ENCODE data around the gene CRAMP1. TPM values are rescaled to one million over a fixed set of nuclear protein-coding genes. Genes with fewer than 3 reads are reported as not detected.
"Not testable (repeated sequence)": the region's sequence is repeated elsewhere in the genome, so short reads cannot be mapped to it uniquely, and the experiment has no call there.

The CRAMP1 gene
- total and polyA plus RNA-seq, 2 donors, result 4.7 to 12.2 TPM

DNA sequence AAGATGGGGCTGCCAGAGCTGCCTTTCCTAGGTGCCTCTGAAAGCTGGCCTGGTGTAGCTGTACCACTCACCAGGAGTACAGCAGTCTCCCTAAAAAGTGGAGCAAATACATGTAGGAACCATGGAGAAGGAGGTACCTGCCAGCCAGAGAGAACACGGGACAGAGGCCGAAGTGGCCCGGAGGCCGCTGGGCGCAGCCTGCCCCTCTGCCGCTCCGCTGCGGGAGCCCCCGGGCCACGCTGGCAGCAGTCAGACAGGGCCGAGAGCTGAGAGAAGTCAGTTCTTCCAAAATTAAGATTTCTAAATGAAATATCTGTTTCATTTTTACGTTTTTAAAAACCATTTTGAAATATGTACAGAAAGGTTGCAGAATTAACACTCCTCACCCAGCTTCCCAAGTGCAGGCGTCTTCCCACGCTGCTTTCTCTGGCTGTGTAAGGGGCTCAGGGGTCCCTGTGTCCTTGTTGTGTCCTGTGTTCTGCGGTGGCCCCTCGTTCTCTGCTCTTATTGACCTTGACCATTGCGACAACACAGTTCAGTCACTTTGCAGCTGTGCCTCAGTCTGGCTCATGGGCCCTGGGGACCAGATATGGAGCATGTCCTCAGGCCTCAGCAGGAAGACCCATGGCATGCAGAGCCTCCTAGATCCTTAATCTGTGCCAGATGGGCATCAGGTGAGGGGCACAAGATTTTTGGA lies 98.8 kb downstream of the CRAMP1 start:
- DNase-seq (ENCODE audit: low read depth in 6 of 9, low spot score in 9 of 9), result no peak
- peaks cover 23 to 53% of the 10 kb centered on the region in 2 donors for H3K4me1 ChIP-seq (ENCODE audit: control insufficient read depth in 2 of 2, insufficient read depth in 2 of 2, low read length in 2 of 2)
- H3K4me3 ChIP-seq (ENCODE audit: low read length in 2 of 2), result no peak overlapping the region
- no peaks in the 10 kb centered on the region for H3K9me3 ChIP-seq (ENCODE audit: control insufficient read depth in 2 of 2, insufficient read depth in 1 of 2, low read length in 1 of 2)
- no peak overlapping the region for H3K27ac ChIP-seq (ENCODE audit: low read depth in 1 of 2, low read length in 1 of 2)
- H3K27me3 ChIP-seq (ENCODE audit: control insufficient read depth in 2 of 2, insufficient read depth in 1 of 2, low read length in 1 of 2), result no peaks in the 10 kb centered on the region
- H3K36me3 ChIP-seq (ENCODE audit: control insufficient read depth in 2 of 2, insufficient read depth in 2 of 2, low read length in 1 of 2), result peaks cover 19 to 20% of the 10 kb centered on the region in 2 donors
- 97% methylated on average over 17 of the region's 17 CpGs for WGBS

DNA sequence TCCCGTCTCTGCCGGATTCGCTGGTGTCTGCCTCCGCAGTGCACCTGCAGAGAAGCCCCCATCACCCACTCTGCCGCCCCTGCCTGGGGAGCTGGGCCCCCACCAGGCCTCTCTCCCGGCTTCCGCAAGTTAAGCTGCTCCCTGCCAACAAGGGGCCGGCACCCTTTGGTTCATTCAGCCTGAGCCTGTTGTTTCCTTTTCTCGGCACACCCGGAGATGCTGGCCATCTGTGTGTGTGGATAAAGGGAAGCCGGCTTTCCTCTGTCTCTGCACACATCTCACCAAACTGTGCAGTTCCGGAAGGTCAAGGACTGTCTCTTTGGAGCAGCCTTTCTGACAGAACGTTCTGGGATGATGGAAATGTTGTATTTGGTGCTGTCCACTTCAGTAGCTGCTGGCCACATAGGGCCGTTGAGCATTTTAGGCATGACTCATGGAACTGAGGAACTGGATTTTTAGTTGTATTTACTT lies 100.7 kb downstream of the CRAMP1 start:
- H3K9me3 ChIP-seq (ENCODE audit: control insufficient read depth in 2 of 2, insufficient read depth in 1 of 2, low read length in 1 of 2), result no peaks in the 10 kb centered on the region
- H3K27ac ChIP-seq (ENCODE audit: low read depth in 1 of 2, low read length in 1 of 2), result peak overlapping the region in 1 of 2 donors; percentile 84
- H3K36me3 ChIP-seq (ENCODE audit: control insufficient read depth in 2 of 2, insufficient read depth in 2 of 2, low read length in 1 of 2), result peaks cover 19 to 20% of the 10 kb centered on the region in 2 donors
- DNase-seq (ENCODE audit: low read depth in 6 of 9, low spot score in 9 of 9), result peak in 4 of 9 donors; percentile 33 to 78 (median 60)
- no peaks in the 10 kb centered on the region for H3K27me3 ChIP-seq (ENCODE audit: control insufficient read depth in 2 of 2, insufficient read depth in 1 of 2, low read length in 1 of 2)
- no peak overlapping the region for H3K4me3 ChIP-seq (ENCODE audit: low read length in 2 of 2)
- H3K4me1 ChIP-seq (ENCODE audit: control insufficient read depth in 2 of 2, insufficient read depth in 2 of 2, low read length in 2 of 2), result peaks cover 15 to 44% of the 10 kb centered on the region in 2 donors
- 64% methylated on average over 14 of the region's 14 CpGs for WGBS

DNA sequence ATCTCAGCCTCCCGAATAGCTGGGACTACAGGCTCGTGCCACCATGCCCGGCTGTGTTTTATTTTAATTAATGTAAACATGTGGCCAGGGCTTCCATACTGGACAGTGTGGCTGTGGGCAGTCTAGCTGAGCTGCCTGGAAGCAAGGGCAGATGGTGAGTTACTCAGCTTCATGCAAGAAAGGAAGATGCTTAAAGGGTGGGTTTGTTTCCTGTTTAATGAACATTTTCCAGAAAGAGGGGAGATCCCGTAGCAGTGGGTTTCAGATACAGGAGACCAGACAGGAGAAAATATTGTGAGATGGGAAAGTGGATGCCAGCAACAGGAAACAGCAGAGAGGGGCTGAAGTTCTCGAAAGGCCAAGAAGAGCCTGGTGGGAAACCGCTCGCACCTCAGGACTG lies 101.2 kb downstream of the CRAMP1 start:
- no peak overlapping the region for H3K4me3 ChIP-seq (ENCODE audit: low read length in 2 of 2)
- 84% methylated on average over 7 of the region's 7 CpGs for WGBS
- H3K27me3 ChIP-seq (ENCODE audit: control insufficient read depth in 2 of 2, insufficient read depth in 1 of 2, low read length in 1 of 2), result no peaks in the 10 kb centered on the region
- H3K9me3 ChIP-seq (ENCODE audit: control insufficient read depth in 2 of 2, insufficient read depth in 1 of 2, low read length in 1 of 2), result no peaks in the 10 kb centered on the region
- peak overlapping the region in 1 of 2 donors; percentile 84 for H3K27ac ChIP-seq (ENCODE audit: low read depth in 1 of 2, low read length in 1 of 2)
- DNase-seq (ENCODE audit: low read depth in 6 of 9, low spot score in 9 of 9), result no peak
- H3K36me3 ChIP-seq (ENCODE audit: control insufficient read depth in 2 of 2, insufficient read depth in 2 of 2, low read length in 1 of 2), result peaks cover 19 to 20% of the 10 kb centered on the region in 2 donors
- H3K4me1 ChIP-seq (ENCODE audit: control insufficient read depth in 2 of 2, insufficient read depth in 2 of 2, low read length in 2 of 2), result peaks cover 12 to 39% of the 10 kb centered on the region in 2 donors

DNA sequence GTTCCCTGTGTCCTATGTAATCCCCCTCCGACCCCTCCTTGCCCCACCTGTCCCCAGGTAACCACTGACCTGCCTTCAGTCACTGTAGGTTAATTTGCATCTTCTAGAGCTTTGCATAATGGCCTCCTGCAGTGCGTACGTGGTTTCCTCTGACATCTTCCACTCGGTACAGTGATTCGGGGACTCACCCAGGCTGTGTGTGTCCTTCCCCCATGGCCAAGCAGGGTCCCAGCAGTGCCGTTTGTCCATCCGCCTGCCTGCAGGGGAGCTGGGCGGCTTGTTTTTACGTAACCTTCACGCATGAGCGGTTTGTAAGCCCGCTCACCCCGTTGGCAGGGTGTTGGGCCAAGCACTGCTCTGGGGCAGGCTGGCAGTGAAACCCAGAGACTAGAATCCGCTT lies 101.8 kb downstream of the CRAMP1 start:
- Histone ChIP-seq H3K4me3 (ENCODE audit: low read length in 2 of 2) (no peak overlapping the region), H3K4me1 (ENCODE audit: control insufficient read depth in 2 of 2, insufficient read depth in 2 of 2, low read length in 2 of 2) (peaks cover 8 to 36% of the 10 kb centered on the region in 2 donors), H3K27ac (ENCODE audit: low read depth in 1 of 2, low read length in 1 of 2) (peak overlapping the region in 1 of 2 donors; percentile 26), H3K27me3 (ENCODE audit: control insufficient read depth in 2 of 2, insufficient read depth in 1 of 2, low read length in 1 of 2) (no peaks in the 10 kb centered on the region), H3K9me3 (ENCODE audit: control insufficient read depth in 2 of 2, insufficient read depth in 1 of 2, low read length in 1 of 2) (no peaks in the 10 kb centered on the region), H3K36me3 (ENCODE audit: control insufficient read depth in 2 of 2, insufficient read depth in 2 of 2, low read length in 1 of 2) (peaks cover 20 to 22% of the 10 kb centered on the region in 2 donors)
- no peak for DNase-seq (ENCODE audit: low read depth in 6 of 9, low spot score in 9 of 9)
- 87% methylated on average over 14 of the region's 14 CpGs for WGBS

DNA sequence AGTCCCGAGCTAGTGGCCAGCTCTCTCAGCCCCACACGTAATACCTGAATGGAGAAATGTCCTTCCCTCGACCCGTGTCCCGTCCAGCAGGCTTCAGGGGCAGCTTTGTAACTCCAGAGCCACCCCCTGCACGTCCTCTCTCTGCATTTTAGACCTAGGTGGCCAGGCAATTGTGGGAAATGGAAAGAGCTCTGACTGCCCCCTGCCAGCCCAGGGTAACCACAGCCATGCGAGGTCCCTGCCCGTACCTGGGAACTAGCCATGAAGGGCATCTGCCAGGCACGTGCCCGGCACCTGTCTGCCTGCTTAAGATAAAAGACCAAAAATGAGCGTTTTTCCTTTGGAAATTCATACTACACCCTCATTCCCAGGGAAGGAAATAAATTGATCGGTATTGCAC lies 103.1 kb downstream of the CRAMP1 start:
- Histone ChIP-seq H3K27ac (ENCODE audit: low read depth in 1 of 2, low read length in 1 of 2) (no peak overlapping the region), H3K4me1 (ENCODE audit: control insufficient read depth in 2 of 2, insufficient read depth in 2 of 2, low read length in 2 of 2) (peaks cover 8 to 37% of the 10 kb centered on the region in 2 donors), H3K4me3 (ENCODE audit: low read length in 2 of 2) (no peak overlapping the region), H3K9me3 (ENCODE audit: control insufficient read depth in 2 of 2, insufficient read depth in 1 of 2, low read length in 1 of 2) (no peaks in the 10 kb centered on the region), H3K27me3 (ENCODE audit: control insufficient read depth in 2 of 2, insufficient read depth in 1 of 2, low read length in 1 of 2) (no peaks in the 10 kb centered on the region), H3K36me3 (ENCODE audit: control insufficient read depth in 2 of 2, insufficient read depth in 2 of 2, low read length in 1 of 2) (peaks cover 17 to 20% of the 10 kb centered on the region in 2 donors)
- WGBS, result 98% methylated on average over 12 of the region's 12 CpGs
- no peak for DNase-seq (ENCODE audit: low read depth in 6 of 9, low spot score in 9 of 9)

DNA sequence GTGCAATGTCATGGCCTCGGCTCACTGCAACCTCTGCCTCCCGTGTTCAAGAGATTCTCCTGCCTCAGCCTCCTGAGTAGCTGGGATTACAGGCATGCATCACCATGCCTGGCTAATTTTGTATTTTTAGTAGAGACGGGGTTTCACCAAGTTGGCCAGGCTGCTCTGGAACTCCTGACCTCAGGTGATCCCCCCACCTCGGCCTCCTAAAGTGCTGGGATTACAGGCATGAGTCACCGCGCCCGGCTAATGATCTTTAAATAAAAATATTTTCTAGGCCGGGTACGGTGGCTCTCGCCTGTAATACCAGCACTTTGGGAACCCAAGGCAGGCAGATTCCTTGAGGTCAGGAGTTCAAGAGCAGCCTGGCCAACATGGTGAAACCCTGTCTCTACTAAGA lies 106.1 kb downstream of the CRAMP1 start:
- not testable (repeated sequence) for H3K4me3 ChIP-seq (ENCODE audit: low read length in 2 of 2); H3K27ac ChIP-seq (ENCODE audit: low read depth in 1 of 2, low read length in 1 of 2); H3K9me3 ChIP-seq (ENCODE audit: control insufficient read depth in 2 of 2, insufficient read depth in 1 of 2, low read length in 1 of 2); H3K27me3 ChIP-seq (ENCODE audit: control insufficient read depth in 2 of 2, insufficient read depth in 1 of 2, low read length in 1 of 2); DNase-seq (ENCODE audit: low read depth in 6 of 9, low spot score in 9 of 9)
- Histone ChIP-seq H3K36me3 (ENCODE audit: control insufficient read depth in 2 of 2, insufficient read depth in 2 of 2, low read length in 1 of 2) (peaks cover 11 to 20% of the 10 kb centered on the region in 2 donors), H3K4me1 (ENCODE audit: control insufficient read depth in 2 of 2, insufficient read depth in 2 of 2, low read length in 2 of 2) (peaks cover 8 to 30% of the 10 kb centered on the region in 2 donors)
- 92% methylated on average over 10 of the region's 10 CpGs for WGBS

DNA sequence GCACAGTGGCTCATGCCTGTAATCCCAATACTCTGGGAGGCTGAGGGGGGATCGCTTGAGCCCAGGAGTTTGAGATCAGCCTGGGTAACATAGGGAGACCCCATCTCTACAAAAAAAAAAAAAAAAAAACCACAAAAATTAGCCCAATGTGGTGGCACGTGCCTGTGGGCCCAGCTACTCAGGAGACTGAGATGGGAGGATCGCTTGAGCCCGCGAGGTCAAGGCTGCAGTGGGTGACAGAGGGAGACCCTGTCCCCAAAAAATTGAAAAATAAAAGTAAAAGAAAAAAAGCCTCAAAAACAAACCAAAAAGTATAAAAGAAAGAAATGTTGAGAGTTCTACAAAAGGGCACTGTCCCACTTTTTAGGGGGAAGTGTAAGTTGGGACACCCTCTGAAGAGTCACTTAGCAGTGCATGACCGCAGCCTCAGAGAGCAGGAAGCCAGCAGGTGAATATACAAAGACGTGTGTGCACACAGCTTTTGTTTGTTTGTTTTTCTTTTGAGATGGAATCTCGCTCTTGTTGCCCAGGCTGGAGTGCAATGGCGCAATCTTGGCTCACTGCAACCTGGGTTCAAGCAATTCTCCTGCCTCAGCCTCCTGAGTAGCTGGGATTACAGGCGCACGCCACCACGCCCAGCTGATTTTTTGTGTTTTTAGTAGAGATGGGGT lies 107.5 kb downstream of the CRAMP1 start:
- peak overlapping the region; percentile 31 to 52 for H3K27ac ChIP-seq (ENCODE audit: low read depth in 1 of 2, low read length in 1 of 2)
- not testable (repeated sequence) for H3K9me3 ChIP-seq (ENCODE audit: control insufficient read depth in 2 of 2, insufficient read depth in 1 of 2, low read length in 1 of 2); H3K4me3 ChIP-seq (ENCODE audit: low read length in 2 of 2); H3K27me3 ChIP-seq (ENCODE audit: control insufficient read depth in 2 of 2, insufficient read depth in 1 of 2, low read length in 1 of 2)
- DNase-seq (ENCODE audit: low read depth in 6 of 9, low spot score in 9 of 9), result peak in 2 of 9 donors; percentile 26 to 57
- H3K36me3 ChIP-seq (ENCODE audit: control insufficient read depth in 2 of 2, insufficient read depth in 2 of 2, low read length in 1 of 2), result peaks cover 12 to 19% of the 10 kb centered on the region in 2 donors
- WGBS, result 88% methylated on average over 12 of the region's 12 CpGs
- peaks cover 8 to 22% of the 10 kb centered on the region in 2 donors for H3K4me1 ChIP-seq (ENCODE audit: control insufficient read depth in 2 of 2, insufficient read depth in 2 of 2, low read length in 2 of 2)

DNA sequence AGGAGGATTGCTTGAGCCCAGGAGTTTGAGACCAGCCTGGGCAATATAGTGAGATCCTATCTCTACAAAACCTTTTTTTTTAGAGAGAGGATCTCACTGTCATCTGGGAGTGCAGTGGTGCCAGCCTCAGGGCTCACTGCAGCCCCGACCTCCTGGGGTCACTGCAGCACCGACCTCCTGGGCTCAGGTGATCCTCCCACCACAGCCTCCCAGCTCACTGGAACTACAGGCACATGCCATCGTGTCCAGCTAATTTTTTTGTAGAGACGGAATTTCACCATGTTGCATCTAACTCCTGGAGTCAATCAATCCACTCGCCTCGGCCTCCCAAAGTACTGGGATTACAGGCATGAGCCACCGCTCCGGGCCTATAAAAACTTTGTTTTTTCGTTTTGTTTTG lies 109.2 kb downstream of the CRAMP1 start:
- Histone ChIP-seq H3K9me3 (ENCODE audit: control insufficient read depth in 2 of 2, insufficient read depth in 1 of 2, low read length in 1 of 2) (no peaks in the 10 kb centered on the region), H3K4me3 (ENCODE audit: low read length in 2 of 2) (no peak overlapping the region), H3K36me3 (ENCODE audit: control insufficient read depth in 2 of 2, insufficient read depth in 2 of 2, low read length in 1 of 2) (peaks cover 18 to 20% of the 10 kb centered on the region in 2 donors), H3K4me1 (ENCODE audit: control insufficient read depth in 2 of 2, insufficient read depth in 2 of 2, low read length in 2 of 2) (peaks cover 8 to 22% of the 10 kb centered on the region in 2 donors), H3K27ac (ENCODE audit: low read depth in 1 of 2, low read length in 1 of 2) (no peak overlapping the region), H3K27me3 (ENCODE audit: control insufficient read depth in 2 of 2, insufficient read depth in 1 of 2, low read length in 1 of 2) (no peaks in the 10 kb centered on the region)
- 99% methylated on average over 9 of the region's 9 CpGs for WGBS
- no peak for DNase-seq (ENCODE audit: low read depth in 6 of 9, low spot score in 9 of 9)

Data from thymus (tissue), 11 donors.